H1 (cell line): ENCODE data around the gene SYNJ1. TPM values are rescaled to one million over a fixed set of nuclear protein-coding genes. Genes with fewer than 3 reads are reported as not detected.
A peak's percentile ranks its signal among the peaks of the same experiment; 100 is the strongest.

Source experiments
- CTBP2 ChIP-seq: IDR thresholded peaks from 2 replicates; pipeline ENCODE4 v1.7.0; 2011; ENCODE audit warnings: borderline replicate concordance, mild to moderate bottlenecking, moderate library complexity, mixed read lengths, low read length; ENCODE audit not compliant: insufficient read depth, insufficient read length
- KDM1A ChIP-seq: fragments of 200-600, 300-600 bp; sonication (generic); IDR thresholded peaks from 2 replicates; pipeline ENCODE4 v1.7.1; 2016; ENCODE audit warnings: mild to moderate bottlenecking, low read length, borderline replicate concordance
- KDM4A ChIP-seq: IDR thresholded peaks from one replicate; pipeline ENCODE4 v1.7.1; 2012; ENCODE audit warnings: low read depth, mild to moderate bottlenecking, moderate library complexity, low read length, inconsistent platforms; ENCODE audit not compliant: severe bottlenecking
- POLR2AphosphoS5 ChIP-seq: IDR thresholded peaks from 2 replicates; pipeline ENCODE4 v1.6.1; 2011; ENCODE audit warnings: low read depth, low read length
- RBBP5 ChIP-seq: IDR thresholded peaks from 2 replicates; pipeline ENCODE4 v1.7.1; 2012; ENCODE audit warnings: low read depth, mild to moderate bottlenecking, inconsistent platforms, low read length, moderate library complexity, borderline replicate concordance
- TBP ChIP-seq: IDR thresholded peaks from 2 replicates; pipeline ENCODE4 v1.6.1; 2011; ENCODE audit warnings: low read depth, low read length, improper control_type of control experiment
- polyA plus RNA-seq, 7 experiments: library from polyadenylated mRNA; depleted of rRNA in 3 of 7; stranded (reverse) in 5 of 7; unstranded in 2 of 7; fragments of >200 nt in 5 of 7; fragments of 200-250 nt in 2 of 7; gene quantifications; 1 replicate in 5 of 7; 2 replicates in 1 of 7; 4 replicates in 1 of 7; pipeline versions ENCODE4 v1.2.1 to v1.2.3, GENCODE V29; 2011 to 2013; ENCODE audit warnings: missing spikeins in 2 of 7, mixed read lengths in 2 of 7
- total RNA-seq: library from RNA; stranded (reverse); fragmentation: NEBNext Ultra II Directional; extraction: Animal tissue kit (Norgen Biotek cat#: 25700); gene quantifications from 2 replicates; pipeline ENCODE4 v1.2.1, GENCODE V29; 2021

Gene SYNJ1
- total and polyA plus RNA-seq, 2 of the 8 experiments (the other 6 are each of a cell fraction or from before 2014, with no cell fraction given), result 1.3 to 4.3 TPM

GRCh38 chr21:32727687-32728455, at the start of gene SYNJ1 (continued):
- TF ChIP-seq KDM1A (no peak), CTBP2 (peak; percentile 96), POLR2AphosphoS5 (peak; percentile 74; the same call in 1 of the 2 replicates), RBBP5 (peak; percentile 76), KDM4A (peak; percentile 78), TBP (peak; percentile 81)
